ENCODE data around the gene KRT33B. TPM values are rescaled to one million over a fixed set of nuclear protein-coding genes. Genes with fewer than 3 reads are reported as not detected.

The KRT33B gene
- total and polyA plus RNA-seq, 2 of the 13 experiments (the other 11 are each of a cell fraction or from before 2014, with no cell fraction given), result not detected

DNA sequence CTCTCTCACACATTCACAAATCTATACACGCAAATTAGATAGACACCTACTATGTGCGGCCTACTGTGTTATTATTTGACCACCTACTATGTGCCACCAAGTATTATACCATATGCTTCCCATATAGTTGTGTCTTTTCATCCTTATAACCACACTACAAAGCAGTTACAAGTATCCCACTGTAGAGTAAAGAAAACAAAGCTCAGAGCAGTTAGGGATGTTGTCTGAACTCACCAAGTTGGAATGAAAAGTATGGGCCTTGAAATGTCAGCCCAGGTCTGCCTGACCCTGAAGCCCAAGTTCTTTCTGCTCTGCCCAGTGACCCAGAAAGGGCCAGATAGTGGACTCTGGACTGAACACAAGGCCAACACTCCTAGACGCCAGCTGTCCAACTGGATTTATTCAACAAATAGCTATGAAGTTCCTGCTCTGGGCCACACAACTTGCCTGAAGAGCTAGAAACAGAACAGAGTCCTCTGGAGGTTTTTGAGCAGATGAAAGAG lies 46.3 kb upstream of the KRT33B start (continued):
- TF ChIP-seq, protein P1, sequence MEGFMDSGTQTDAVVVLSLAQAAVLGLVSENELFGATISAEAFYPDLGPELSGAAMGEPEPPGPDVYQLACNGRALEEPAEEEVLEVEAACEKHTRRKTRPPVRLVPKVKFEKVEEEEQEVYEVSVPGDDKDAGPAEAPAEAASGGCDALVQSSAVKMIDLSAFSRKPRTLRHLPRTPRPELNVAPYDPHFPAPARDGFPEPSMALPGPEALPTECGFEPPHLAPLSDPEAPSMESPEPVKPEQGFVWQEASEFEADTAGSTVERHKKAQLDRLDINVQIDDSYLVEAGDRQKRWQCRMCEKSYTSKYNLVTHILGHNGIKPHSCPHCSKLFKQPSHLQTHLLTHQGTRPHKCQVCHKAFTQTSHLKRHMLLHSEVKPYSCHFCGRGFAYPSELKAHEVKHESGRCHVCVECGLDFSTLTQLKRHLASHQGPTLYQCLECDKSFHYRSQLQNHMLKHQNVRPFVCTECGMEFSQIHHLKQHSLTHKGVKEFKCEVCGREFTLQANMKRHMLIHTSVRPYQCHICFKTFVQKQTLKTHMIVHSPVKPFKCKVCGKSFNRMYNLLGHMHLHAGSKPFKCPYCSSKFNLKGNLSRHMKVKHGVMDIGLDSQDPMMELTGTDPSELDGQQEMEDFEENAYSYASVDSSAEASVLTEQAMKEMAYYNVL (CRISPR knock-in tag; IDR thresholded peaks at IDR 0.05; ENCODE audit: borderline replicate concordance), result peak; percentile 70; the same call in 1 of the 2 replicates
- TF ChIP-seq GTF3A (CRISPR knock-in tag; conservative IDR thresholded peaks at IDR 0.05) (no peak), KAT8 (CRISPR knock-in tag; IDR thresholded peaks at IDR 0.05) (peak; percentile 41; the same call in 1 of the 2 replicates), ZBTB7B (CRISPR knock-in tag; IDR thresholded peaks at IDR 0.05) (no peak), STAT5B (CRISPR knock-in tag; IDR thresholded peaks at IDR 0.05) (no peak), POGZ (CRISPR knock-in tag; IDR thresholded peaks at IDR 0.05) (peak; percentile 77), HDAC1 (CRISPR knock-in tag; IDR thresholded peaks at IDR 0.05) (peak; percentile 67; the same call in 1 of the 2 replicates), ZKSCAN1 (IDR thresholded peaks at IDR 0.05; ENCODE audit: low read length) (peak; percentile 99), ERF (CRISPR knock-in tag; IDR thresholded peaks at IDR 0.05) (0 out of 2 replicates have a peak, but pooled peaks have one; percentile 50), ZFAT (CRISPR knock-in tag; conservative IDR thresholded peaks at IDR 0.05) (no peak), CBX1 (IDR thresholded peaks at IDR 0.05; ENCODE audit: low read depth) (no peak), ZNF782 (CRISPR knock-in tag; IDR thresholded peaks at IDR 0.05; ENCODE audit: borderline replicate concordance) (no peak), RAD51 (IDR thresholded peaks at IDR 0.05; ENCODE audit: borderline replicate concordance) (no peak)
- TF ChIP-seq, protein P2, sequence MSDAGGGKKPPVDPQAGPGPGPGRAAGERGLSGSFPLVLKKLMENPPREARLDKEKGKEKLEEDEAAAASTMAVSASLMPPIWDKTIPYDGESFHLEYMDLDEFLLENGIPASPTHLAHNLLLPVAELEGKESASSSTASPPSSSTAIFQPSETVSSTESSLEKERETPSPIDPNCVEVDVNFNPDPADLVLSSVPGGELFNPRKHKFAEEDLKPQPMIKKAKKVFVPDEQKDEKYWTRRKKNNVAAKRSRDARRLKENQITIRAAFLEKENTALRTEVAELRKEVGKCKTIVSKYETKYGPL (CRISPR knock-in tag; IDR thresholded peaks at IDR 0.05), result no peak
- TF ChIP-seq, protein P3, sequence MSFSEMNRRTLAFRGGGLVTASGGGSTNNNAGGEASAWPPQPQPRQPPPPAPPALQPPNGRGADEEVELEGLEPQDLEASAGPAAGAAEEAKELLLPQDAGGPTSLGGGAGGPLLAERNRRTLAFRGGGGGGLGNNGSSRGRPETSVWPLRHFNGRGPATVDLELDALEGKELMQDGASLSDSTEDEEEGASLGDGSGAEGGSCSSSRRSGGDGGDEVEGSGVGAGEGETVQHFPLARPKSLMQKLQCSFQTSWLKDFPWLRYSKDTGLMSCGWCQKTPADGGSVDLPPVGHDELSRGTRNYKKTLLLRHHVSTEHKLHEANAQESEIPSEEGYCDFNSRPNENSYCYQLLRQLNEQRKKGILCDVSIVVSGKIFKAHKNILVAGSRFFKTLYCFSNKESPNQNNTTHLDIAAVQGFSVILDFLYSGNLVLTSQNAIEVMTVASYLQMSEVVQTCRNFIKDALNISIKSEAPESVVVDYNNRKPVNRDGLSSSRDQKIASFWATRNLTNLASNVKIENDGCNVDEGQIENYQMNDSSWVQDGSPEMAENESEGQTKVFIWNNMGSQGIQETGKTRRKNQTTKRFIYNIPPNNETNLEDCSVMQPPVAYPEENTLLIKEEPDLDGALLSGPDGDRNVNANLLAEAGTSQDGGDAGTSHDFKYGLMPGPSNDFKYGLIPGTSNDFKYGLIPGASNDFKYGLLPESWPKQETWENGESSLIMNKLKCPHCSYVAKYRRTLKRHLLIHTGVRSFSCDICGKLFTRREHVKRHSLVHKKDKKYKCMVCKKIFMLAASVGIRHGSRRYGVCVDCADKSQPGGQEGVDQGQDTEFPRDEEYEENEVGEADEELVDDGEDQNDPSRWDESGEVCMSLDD (CRISPR knock-in tag; IDR thresholded peaks at IDR 0.05; ENCODE audit: borderline replicate concordance), result no peak
- TF ChIP-seq, protein P4, sequence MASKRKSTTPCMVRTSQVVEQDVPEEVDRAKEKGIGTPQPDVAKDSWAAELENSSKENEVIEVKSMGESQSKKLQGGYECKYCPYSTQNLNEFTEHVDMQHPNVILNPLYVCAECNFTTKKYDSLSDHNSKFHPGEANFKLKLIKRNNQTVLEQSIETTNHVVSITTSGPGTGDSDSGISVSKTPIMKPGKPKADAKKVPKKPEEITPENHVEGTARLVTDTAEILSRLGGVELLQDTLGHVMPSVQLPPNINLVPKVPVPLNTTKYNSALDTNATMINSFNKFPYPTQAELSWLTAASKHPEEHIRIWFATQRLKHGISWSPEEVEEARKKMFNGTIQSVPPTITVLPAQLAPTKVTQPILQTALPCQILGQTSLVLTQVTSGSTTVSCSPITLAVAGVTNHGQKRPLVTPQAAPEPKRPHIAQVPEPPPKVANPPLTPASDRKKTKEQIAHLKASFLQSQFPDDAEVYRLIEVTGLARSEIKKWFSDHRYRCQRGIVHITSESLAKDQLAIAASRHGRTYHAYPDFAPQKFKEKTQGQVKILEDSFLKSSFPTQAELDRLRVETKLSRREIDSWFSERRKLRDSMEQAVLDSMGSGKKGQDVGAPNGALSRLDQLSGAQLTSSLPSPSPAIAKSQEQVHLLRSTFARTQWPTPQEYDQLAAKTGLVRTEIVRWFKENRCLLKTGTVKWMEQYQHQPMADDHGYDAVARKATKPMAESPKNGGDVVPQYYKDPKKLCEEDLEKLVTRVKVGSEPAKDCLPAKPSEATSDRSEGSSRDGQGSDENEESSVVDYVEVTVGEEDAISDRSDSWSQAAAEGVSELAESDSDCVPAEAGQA (IDR thresholded peaks at IDR 0.05; ENCODE audit: low read depth), result no peak
- TF ChIP-seq, protein P4 (CRISPR knock-in tag; IDR thresholded peaks at IDR 0.05; ENCODE audit: borderline replicate concordance), result no peak
- TF ChIP-seq, protein P5, sequence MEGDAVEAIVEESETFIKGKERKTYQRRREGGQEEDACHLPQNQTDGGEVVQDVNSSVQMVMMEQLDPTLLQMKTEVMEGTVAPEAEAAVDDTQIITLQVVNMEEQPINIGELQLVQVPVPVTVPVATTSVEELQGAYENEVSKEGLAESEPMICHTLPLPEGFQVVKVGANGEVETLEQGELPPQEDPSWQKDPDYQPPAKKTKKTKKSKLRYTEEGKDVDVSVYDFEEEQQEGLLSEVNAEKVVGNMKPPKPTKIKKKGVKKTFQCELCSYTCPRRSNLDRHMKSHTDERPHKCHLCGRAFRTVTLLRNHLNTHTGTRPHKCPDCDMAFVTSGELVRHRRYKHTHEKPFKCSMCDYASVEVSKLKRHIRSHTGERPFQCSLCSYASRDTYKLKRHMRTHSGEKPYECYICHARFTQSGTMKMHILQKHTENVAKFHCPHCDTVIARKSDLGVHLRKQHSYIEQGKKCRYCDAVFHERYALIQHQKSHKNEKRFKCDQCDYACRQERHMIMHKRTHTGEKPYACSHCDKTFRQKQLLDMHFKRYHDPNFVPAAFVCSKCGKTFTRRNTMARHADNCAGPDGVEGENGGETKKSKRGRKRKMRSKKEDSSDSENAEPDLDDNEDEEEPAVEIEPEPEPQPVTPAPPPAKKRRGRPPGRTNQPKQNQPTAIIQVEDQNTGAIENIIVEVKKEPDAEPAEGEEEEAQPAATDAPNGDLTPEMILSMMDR (CRISPR knock-in tag; IDR thresholded peaks at IDR 0.05), result no peak
